Peyer's patch (tissue), 4 donors: Measurements from ENCODE around the gene NDUFV1.

Experiments
- CTCF ChIP-seq, 6 experiments: fragments of 450-650 bp in 4 of 6; fragments of 200-600 bp in 2 of 6; sonication (generic) in 1 of 6; IDR thresholded peaks; one replicate each; pipeline ENCODE4 v1.5.1; 2017 to 2019; ENCODE audit warnings: antibody characterized with exemption in 6 of 6, mild to moderate bottlenecking in 3 of 6, moderate library complexity in 1 of 6
- POLR2A ChIP-seq, 2 donors: fragments of 450-650 bp; IDR thresholded peaks; one replicate each; pipeline ENCODE4 v1.5.1; 2017; ENCODE audit warnings: antibody characterized with exemption in 2 of 2, mild to moderate bottlenecking in 2 of 2, moderate library complexity in 2 of 2

- TF ChIP-seq POLR2A (IDR thresholded peaks at IDR 0.05) (no peak), CTCF (IDR thresholded peaks at IDR 0.05) (no peak)
Observed at GRCh38 chr11:67606093-67606491, 644 bp upstream of the NDUFV1 start.
